Mesendoderm (in vitro differentiated cells): ENCODE results near the gene ECHDC3.

ENCODE experiments used
- DNase-seq: peaks from one replicate; pipeline ENCODE4 v3.0.0; 2013
- H2AK5ac ChIP-seq: 2 replicates; pipeline ENCODE4 v1.6.1; 2013; ENCODE audit warnings: low read length, inconsistent platforms
- H2BK120ac ChIP-seq: 2 replicates; pipeline ENCODE4 v1.6.1; 2013; ENCODE audit warnings: low read depth, mild to moderate bottlenecking, low read length, moderate library complexity, mixed read lengths
- H2BK15ac ChIP-seq: replicated peaks from 2 replicates; pipeline ENCODE4 v1.6.1; 2013; ENCODE audit warnings: low read depth, mild to moderate bottlenecking, moderate library complexity
- H2BK5ac ChIP-seq: 2 replicates; pipeline ENCODE4 v1.6.1; 2013; ENCODE audit warnings: low read length, inconsistent platforms
- H3K18ac ChIP-seq: 2 replicates; pipeline ENCODE4 v1.6.1; 2013; ENCODE audit warnings: mild to moderate bottlenecking, low read length, mixed read lengths
- H3K23ac ChIP-seq: one replicate; pipeline ENCODE4 v1.6.1; 2013; ENCODE audit warnings: low read length
- H3K27ac ChIP-seq: 2 replicates; pipeline ENCODE4 v1.5.1; 2013; ENCODE audit warnings: low read depth, mild to moderate bottlenecking, inconsistent platforms, low read length, moderate library complexity
- H3K27me3 ChIP-seq: 2 replicates; pipeline ENCODE4 v1.6.1; 2013; ENCODE audit warnings: low read length, control low read depth, mild to moderate bottlenecking, inconsistent platforms; ENCODE audit not compliant: insufficient read depth, poor library complexity
- H3K36me3 ChIP-seq: 2 replicates; pipeline ENCODE4 v1.6.1; 2013; ENCODE audit warnings: low read length, inconsistent platforms; ENCODE audit not compliant: control insufficient read depth, insufficient read depth
- H3K4ac ChIP-seq: one replicate; pipeline ENCODE4 v1.6.1; 2013; ENCODE audit warnings: low read depth, mild to moderate bottlenecking, low read length, moderate library complexity
- H3K4me1 ChIP-seq: 2 replicates; pipeline ENCODE4 v1.6.1; 2013; ENCODE audit warnings: low read depth, low read length, inconsistent platforms; ENCODE audit not compliant: control insufficient read depth
- H3K4me2 ChIP-seq: 2 replicates; pipeline ENCODE4 v1.6.1; 2013; ENCODE audit warnings: low read length
- H3K4me3 ChIP-seq: 2 replicates; pipeline ENCODE4 v1.5.1; 2013; ENCODE audit warnings: mild to moderate bottlenecking, low read length
- H3K56ac ChIP-seq: one replicate; pipeline ENCODE4 v1.6.1; 2013; ENCODE audit warnings: low read length
- H3K79me1 ChIP-seq: 2 replicates; pipeline ENCODE4 v1.6.1; 2013; ENCODE audit warnings: low read length, inconsistent platforms
- H3K79me2 ChIP-seq: 2 replicates; pipeline ENCODE4 v1.6.1; 2013; ENCODE audit warnings: mild to moderate bottlenecking, low read length; ENCODE audit not compliant: control insufficient read depth, insufficient read depth
- H3K9ac ChIP-seq: 2 replicates; pipeline ENCODE4 v1.6.1; 2013; ENCODE audit warnings: low read length, inconsistent platforms
- H4K5ac ChIP-seq: one replicate; pipeline ENCODE4 v1.6.1; 2013; ENCODE audit warnings: low read length
- H4K8ac ChIP-seq: one replicate; pipeline ENCODE4 v1.6.1; 2013; ENCODE audit warnings: low read depth, mild to moderate bottlenecking, control low read depth, low read length, moderate library complexity
- WGBS: extraction: QIAGEN DNeasy Blood & Tissue Kit; methylation state at CpG from one replicate; pipeline ENCODE4 v1.1.7; 2013; ENCODE audit warnings: low lambda C conversion rate, missing lambda C conversion rate; ENCODE audit not compliant: insufficient coverage; ENCODE audit errors: extremely low coverage; 5-methylcytosine and 5-hydroxymethylcytosine counted together

The ECHDC3 gene

DNA sequence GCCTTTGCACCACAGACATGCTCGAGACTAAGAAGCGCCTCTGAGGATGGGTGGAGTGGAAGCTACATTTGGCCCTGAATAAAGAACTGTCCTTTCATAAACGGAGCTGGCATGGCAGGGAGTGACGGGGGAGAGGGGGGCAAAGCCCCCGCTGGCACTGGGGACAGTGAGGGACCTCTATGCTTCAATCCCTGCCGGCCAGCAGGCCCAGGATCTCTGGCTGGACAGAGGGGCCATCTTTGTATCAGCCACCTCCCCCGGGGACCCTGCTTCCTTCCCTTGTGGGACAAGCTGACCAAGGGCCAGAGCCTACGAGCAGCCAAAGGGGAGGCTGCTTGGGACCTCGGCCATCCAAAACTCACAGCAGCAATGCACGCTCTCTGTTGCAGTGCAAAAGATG, 28.2 kb upstream of the ECHDC3 start:
- no peak overlapping the region for H3K56ac ChIP-seq
- no peak overlapping the region for H4K8ac ChIP-seq
- H3K4me2 ChIP-seq, result no peak overlapping the region
- no peak overlapping the region for H3K9ac ChIP-seq
- no peak for DNase-seq
- no peak overlapping the region for H3K4me3 ChIP-seq
- no peak overlapping the region for H3K27ac ChIP-seq
- no peak overlapping the region for H3K4ac ChIP-seq
- no peak overlapping the region for H2AK5ac ChIP-seq
- no peaks in the 10 kb centered on the region for H3K79me2 ChIP-seq
- no peaks in the 10 kb centered on the region for H3K79me1 ChIP-seq
- H4K5ac ChIP-seq, result no peak overlapping the region
- H3K18ac ChIP-seq, result no peak overlapping the region
- H3K4me1 ChIP-seq, result no peaks in the 10 kb centered on the region
- H3K23ac ChIP-seq, result no peak overlapping the region
- no peaks in the 10 kb centered on the region for H3K36me3 ChIP-seq
- no peak overlapping the region for H2BK5ac ChIP-seq
- H2BK15ac ChIP-seq, result no peak overlapping the region
- no peaks in the 10 kb centered on the region for H3K27me3 ChIP-seq
- no CpG with 5 or more reads among the region's 10 CpGs for WGBS
- no peak overlapping the region for H2BK120ac ChIP-seq

DNA sequence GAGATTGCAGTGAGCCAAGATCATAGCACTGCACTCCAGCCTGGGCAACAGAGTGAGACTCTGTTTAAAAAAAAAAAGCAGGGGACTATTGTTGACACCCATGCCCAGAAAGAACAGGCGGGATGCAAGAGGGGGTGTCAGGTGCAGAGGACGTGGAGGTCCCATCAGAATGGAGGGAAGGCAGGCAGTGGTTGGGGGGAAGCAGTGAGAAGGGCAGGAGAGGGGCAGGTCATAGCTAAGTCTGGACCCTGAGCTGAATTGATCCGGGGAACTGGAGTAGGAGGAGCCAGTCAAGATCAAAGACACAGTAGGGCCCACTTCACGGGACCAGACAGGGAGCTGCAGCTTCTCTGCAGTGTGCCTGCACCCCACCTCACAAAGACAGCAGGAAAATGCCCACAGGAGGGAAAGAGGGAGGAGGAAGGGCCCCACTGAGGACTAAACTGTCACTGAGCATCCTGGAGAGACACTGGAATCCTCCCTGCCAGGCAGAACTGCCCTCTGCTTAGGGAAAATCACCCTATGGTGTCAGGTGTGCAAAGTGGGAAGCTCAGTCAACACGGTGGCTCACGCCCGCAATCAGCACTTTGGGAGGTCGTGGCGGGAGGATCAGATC, 27.3 kb upstream of the ECHDC3 start:
- no peak overlapping the region for H2BK120ac ChIP-seq
- H3K79me2 ChIP-seq, result no peaks in the 10 kb centered on the region
- no peaks in the 10 kb centered on the region for H3K27me3 ChIP-seq
- H3K4me3 ChIP-seq, result no peak overlapping the region
- H2AK5ac ChIP-seq, result no peak overlapping the region
- no peaks in the 10 kb centered on the region for H3K4me1 ChIP-seq
- H2BK15ac ChIP-seq, result no peak overlapping the region
- H3K4me2 ChIP-seq, result no peak overlapping the region
- no CpG with 5 or more reads among the region's 9 CpGs for WGBS
- H3K27ac ChIP-seq, result no peak overlapping the region
- no peak overlapping the region for H4K8ac ChIP-seq
- H3K23ac ChIP-seq, result no peak overlapping the region
- no peak overlapping the region for H3K4ac ChIP-seq
- H3K9ac ChIP-seq, result no peak overlapping the region
- no peaks in the 10 kb centered on the region for H3K36me3 ChIP-seq
- H4K5ac ChIP-seq, result no peak overlapping the region
- H2BK5ac ChIP-seq, result no peak overlapping the region
- no peak overlapping the region for H3K18ac ChIP-seq
- no peak overlapping the region for H3K56ac ChIP-seq
- no peak for DNase-seq
- no peaks in the 10 kb centered on the region for H3K79me1 ChIP-seq

DNA sequence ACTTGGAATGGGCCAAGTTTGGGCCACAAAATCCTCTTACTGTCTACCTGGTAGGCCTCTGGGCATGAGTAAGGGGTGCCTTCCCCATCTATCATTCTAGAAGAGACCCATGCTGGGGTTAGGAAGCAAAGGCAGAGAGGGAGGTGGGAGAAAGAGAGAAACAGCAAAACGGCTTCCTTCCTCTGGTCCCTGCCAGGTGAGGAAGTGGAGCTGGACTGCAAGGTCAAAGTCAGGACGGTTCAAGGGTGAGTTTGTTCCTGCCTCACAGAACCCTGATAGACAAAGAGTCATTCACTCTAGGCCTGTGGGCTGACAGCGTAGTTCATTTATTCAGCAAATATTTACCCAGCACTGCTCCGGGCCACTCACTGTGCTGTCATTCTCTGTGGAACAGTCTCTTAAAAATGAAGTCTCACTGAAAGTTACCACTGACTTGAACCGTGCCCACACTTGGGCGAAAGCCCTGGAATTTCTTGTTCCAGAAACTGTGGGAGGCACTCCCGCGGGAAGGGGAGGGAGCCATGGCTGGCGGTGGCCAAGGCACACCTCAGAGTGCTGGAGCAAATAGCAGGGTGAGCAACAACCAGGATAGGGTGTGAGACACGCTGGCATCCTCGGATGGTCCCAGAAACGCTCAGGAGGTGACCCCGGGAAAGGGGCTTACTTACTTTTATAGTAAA, 26.2 kb upstream of the ECHDC3 start:
- no peaks in the 10 kb centered on the region for H3K4me1 ChIP-seq
- no peaks in the 10 kb centered on the region for H3K27me3 ChIP-seq
- H2AK5ac ChIP-seq, result no peak overlapping the region
- H3K79me1 ChIP-seq, result no peaks in the 10 kb centered on the region
- no CpG with 5 or more reads among the region's 13 CpGs for WGBS
- H2BK15ac ChIP-seq, result no peak overlapping the region
- no peak overlapping the region for H3K18ac ChIP-seq
- no peak overlapping the region for H3K4me2 ChIP-seq
- H2BK120ac ChIP-seq, result no peak overlapping the region
- no peak overlapping the region for H3K27ac ChIP-seq
- H3K56ac ChIP-seq, result no peak overlapping the region
- H2BK5ac ChIP-seq, result no peak overlapping the region
- H3K79me2 ChIP-seq, result no peaks in the 10 kb centered on the region
- no peak for DNase-seq
- H3K4me3 ChIP-seq, result no peak overlapping the region
- no peak overlapping the region for H3K4ac ChIP-seq
- no peak overlapping the region for H3K9ac ChIP-seq
- no peaks in the 10 kb centered on the region for H3K36me3 ChIP-seq
- no peak overlapping the region for H3K23ac ChIP-seq
- H4K8ac ChIP-seq, result no peak overlapping the region
- no peak overlapping the region for H4K5ac ChIP-seq

DNA sequence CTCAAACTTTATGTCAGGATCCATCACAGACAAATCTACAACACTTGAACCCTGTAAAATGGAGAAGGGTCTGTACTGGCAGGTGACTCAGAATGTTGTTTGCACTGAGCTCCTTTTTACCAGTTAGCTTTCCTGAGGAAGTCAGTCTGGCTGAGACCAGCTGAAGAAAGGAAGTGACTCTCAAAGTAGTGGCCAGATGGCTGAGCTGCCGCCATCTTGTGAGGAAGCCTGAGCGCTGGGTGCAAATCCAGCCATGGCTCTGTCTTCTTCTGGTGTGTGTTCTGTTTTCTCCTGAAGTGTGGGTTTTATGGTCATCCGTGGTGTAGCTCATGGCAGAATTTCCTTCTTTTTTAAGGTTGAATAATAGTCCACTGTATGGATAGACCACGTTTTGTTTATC, 25.5 kb upstream of the ECHDC3 start:
- no peak for DNase-seq
- no peaks in the 10 kb centered on the region for H3K4me1 ChIP-seq
- H3K4me2 ChIP-seq, result no peak overlapping the region

DNA sequence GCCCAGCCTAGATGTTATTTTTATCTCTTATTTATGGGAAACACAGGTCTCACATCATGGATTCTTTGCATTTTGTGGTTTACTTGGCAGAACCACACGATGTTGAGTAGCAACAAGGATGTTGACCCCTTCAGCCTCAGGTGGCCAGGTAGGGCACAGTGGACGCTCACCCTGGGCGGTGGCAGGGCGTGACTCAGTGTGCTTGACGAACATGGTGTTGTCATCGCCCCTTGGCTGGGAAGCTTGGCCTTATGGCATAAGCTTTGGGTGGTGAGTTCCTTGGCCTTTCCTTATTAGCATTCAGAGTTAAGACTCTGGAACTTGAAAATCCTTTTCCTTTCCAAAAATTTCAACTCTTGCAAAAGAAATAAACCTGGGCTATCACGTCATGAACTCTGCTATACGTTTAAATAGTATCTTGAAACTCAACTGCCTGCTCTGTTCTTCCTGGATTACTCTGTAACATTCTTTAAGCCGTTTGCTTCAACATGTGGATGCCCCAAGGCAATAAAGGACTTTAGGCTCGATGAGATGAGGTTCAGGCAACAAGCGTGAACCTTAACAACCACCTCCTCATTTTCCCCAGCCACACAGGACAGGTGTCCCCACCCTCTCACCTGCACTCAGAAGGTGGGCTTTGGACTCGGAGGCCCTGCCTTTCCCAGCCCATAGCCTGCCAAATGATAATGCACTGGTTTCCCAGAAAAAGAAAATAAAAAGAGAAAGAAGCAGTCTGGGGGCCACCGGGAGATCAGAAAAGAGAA, 22.5 kb upstream of the ECHDC3 start:
- no CpG with 5 or more reads among the region's 13 CpGs for WGBS
- Histone ChIP-seq H3K9ac (no peak overlapping the region), H3K23ac (no peak overlapping the region), H3K36me3 (no peaks in the 10 kb centered on the region), H3K4ac (no peak overlapping the region), H3K27ac (no peak overlapping the region), H3K56ac (no peak overlapping the region), H3K18ac (no peak overlapping the region), H4K8ac (no peak overlapping the region), H2BK120ac (no peak overlapping the region), H2AK5ac (no peak overlapping the region), H3K4me2 (no peak overlapping the region), H2BK5ac (no peak overlapping the region), H3K27me3 (no peaks in the 10 kb centered on the region), H3K79me2 (no peaks in the 10 kb centered on the region), H4K5ac (no peak overlapping the region), H3K79me1 (no peaks in the 10 kb centered on the region), H2BK15ac (no peak overlapping the region), H3K4me3 (no peak overlapping the region), H3K4me1 (no peaks in the 10 kb centered on the region)
- DNase-seq, result no peak

More for the DNA sequence above, 25.5 kb upstream of the ECHDC3 start:
- Histone ChIP-seq H2BK120ac (no peak overlapping the region), H3K4ac (no peak overlapping the region), H4K8ac (no peak overlapping the region), H2BK15ac (no peak overlapping the region), H3K79me2 (no peaks in the 10 kb centered on the region), H3K23ac (no peak overlapping the region), H3K27ac (no peak overlapping the region), H2BK5ac (no peak overlapping the region), H2AK5ac (no peak overlapping the region), H3K18ac (no peak overlapping the region), H3K79me1 (no peaks in the 10 kb centered on the region), H3K9ac (no peak overlapping the region), H3K56ac (no peak overlapping the region), H3K27me3 (no peaks in the 10 kb centered on the region), H4K5ac (no peak overlapping the region), H3K36me3 (no peaks in the 10 kb centered on the region), H3K4me3 (no peak overlapping the region)
- no CpG with 5 or more reads among the region's 4 CpGs for WGBS
